LNCaP clone FGC (cell line): ENCODE measurements around the gene CPN2.

ENCODE experiments used
- DNase-seq: peaks from one replicate; pipeline ENCODE4 v3.0.0-alpha.2; 2011; ENCODE audit warnings: low read depth
- H3K4me3 ChIP-seq: 2 replicates; pipeline ENCODE4 v1.5.1; 2011; ENCODE audit warnings: mild to moderate bottlenecking, low read depth, low read length, control low read depth
- CTCF ChIP-seq: IDR thresholded peaks from 2 replicates; pipeline ENCODE4 v1.5.1; 2012; ENCODE audit warnings: mild to moderate bottlenecking; ENCODE audit not compliant: control insufficient read depth, insufficient read depth; ENCODE audit errors: extremely low read depth

CPN2 gene

GRCh38 chr3:194381460-194381875 lies 30.3 kb upstream of the CPN2 start:
- H3K4me3 ChIP-seq, result no peak overlapping the region
- no peak for TF ChIP-seq CTCF
- peak; percentile 26 for DNase-seq

DNA sequence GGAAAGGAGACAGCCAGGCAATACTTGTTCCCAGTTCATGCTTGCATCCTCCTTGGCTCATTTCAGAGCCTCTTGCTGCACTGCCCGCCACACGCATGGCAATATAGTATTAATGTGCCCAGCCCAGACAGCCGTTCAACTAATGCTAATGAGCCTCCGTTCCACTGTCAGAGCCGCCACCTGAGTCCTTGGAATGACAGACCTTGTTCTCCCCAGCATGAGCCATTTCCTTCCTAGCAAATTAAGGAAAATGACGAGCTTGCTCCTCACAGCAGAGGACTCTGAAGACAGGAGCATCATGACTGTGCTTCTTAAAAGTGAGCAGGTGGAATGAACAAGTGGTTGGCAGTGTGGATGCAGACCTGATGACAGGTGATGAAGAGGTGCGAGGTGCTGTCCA lies 29.2 kb upstream of the CPN2 start:
- no peak overlapping the region for H3K4me3 ChIP-seq
- no peak for TF ChIP-seq CTCF
- no peak for DNase-seq

DNA sequence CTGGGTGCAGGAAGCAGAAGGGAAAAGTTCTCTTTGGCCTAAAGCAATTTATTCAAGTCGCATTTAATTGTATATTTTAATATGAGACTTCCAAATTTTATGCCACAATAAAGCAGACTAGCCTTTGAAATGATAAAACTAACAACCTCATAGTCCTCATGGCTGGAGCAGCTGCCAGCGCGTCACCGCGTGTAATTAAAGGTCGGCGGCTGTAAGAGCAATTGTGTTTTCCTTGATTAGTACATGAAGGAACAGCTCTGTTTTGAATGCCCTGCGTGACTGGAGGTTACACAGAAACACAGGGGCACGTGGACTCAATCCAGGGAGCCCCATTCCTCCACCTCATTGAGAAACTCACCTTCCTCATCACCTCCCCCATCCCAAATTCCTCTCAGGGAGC lies 28.5 kb upstream of the CPN2 start:
- TF ChIP-seq CTCF, result no peak
- H3K4me3 ChIP-seq, result no peak overlapping the region
- no peak for DNase-seq

GRCh38 chr3:194379231-194379630 lies 28.1 kb upstream of the CPN2 start:
- DNase-seq, result no peak
- no peak for TF ChIP-seq CTCF
- no peak overlapping the region for H3K4me3 ChIP-seq

- no peak for TF ChIP-seq CTCF
- no peak overlapping the region for H3K4me3 ChIP-seq
These were observed 26.6 kb upstream of the CPN2 start for GRCh38 chr3:194377708-194378107.

GRCh38 chr3:194376241-194376560 lies 25.1 kb upstream of the CPN2 start:
- DNase-seq, result no peak
- TF ChIP-seq CTCF, result no peak
- no peak overlapping the region for H3K4me3 ChIP-seq

More at GRCh38 chr3:194377708-194378107, 26.6 kb upstream of the CPN2 start:
- DNase-seq, result no peak

DNA sequence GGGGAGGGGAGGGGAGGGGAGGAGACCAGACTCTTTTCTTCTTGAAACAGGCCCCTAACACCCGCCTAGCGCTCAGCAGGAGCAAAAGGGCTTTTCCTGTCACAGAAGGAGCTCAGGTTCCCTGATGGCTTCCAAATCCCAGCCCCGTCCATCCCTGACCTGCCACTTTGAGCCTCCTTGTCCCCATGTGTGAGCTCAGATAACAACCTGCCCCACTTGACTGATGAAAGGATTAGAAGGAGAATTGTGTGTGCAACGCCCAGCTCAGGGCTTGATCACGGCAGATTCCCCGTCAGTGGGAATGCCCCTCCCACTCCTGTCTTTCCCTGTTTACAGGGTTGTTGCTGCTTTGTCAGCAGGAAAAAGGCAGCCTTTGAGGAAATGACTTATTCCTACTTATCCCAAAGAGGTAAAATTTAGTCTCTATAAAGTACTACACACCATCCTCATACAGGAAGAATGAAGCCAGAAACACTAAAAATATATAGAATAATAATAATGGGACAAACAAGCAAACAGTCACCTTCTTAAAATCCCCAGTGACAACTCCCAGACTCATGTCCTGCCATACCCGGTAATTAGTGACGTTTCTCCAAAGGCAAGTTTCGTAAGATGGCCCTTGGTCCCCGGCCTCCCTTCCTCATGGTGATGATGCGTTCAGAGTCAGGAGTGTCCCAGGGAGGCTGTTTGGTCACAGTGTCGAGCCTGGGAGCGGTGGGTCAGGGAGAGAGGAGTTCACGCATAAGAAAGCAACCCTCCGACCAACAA lies 24.5 kb upstream of the CPN2 start:
- DNase-seq, result no peak
- no peak for TF ChIP-seq CTCF
- H3K4me3 ChIP-seq, result no peak overlapping the region
